ENCODE measurements around the gene CEP72.
"Not testable (repeated sequence)": the region's sequence is repeated elsewhere in the genome, so short reads cannot be mapped to it uniquely, and the experiment has no call there.

CEP72 gene

GRCh38 chr5:694042-694431 lies 81.9 kb downstream of the CEP72 start:
- not testable (repeated sequence) for H3K27me3 ChIP-seq (ENCODE audit: control insufficient read depth, insufficient read depth, low read length); H3K36me3 ChIP-seq (ENCODE audit: control insufficient read depth, insufficient read depth, low read length); H3K4me3 ChIP-seq (ENCODE audit: low read length); H3K9ac ChIP-seq (ENCODE audit: low read length); H3K9me3 ChIP-seq (ENCODE audit: control insufficient read depth, low read length); H3K4me1 ChIP-seq (ENCODE audit: control insufficient read depth, insufficient read depth, low read length)

- not testable (repeated sequence) for H3K36me3 ChIP-seq (ENCODE audit: control insufficient read depth, insufficient read depth, low read length); H3K9me3 ChIP-seq (ENCODE audit: control insufficient read depth, low read length); H3K4me1 ChIP-seq (ENCODE audit: control insufficient read depth, insufficient read depth, low read length); H3K9ac ChIP-seq (ENCODE audit: low read length); H3K27me3 ChIP-seq (ENCODE audit: control insufficient read depth, insufficient read depth, low read length); H3K4me3 ChIP-seq (ENCODE audit: low read length)
These were observed 83.3 kb downstream of the CEP72 start for GRCh38 chr5:695475-695874.

GRCh38 chr5:696191-696590 lies 84.1 kb downstream of the CEP72 start:
- H3K4me3 ChIP-seq (ENCODE audit: low read length); H3K27me3 ChIP-seq (ENCODE audit: control insufficient read depth, insufficient read depth, low read length); H3K9me3 ChIP-seq (ENCODE audit: control insufficient read depth, low read length); H3K36me3 ChIP-seq (ENCODE audit: control insufficient read depth, insufficient read depth, low read length); H3K4me1 ChIP-seq (ENCODE audit: control insufficient read depth, insufficient read depth, low read length); H3K9ac ChIP-seq (ENCODE audit: low read length): not testable (repeated sequence)

GRCh38 chr5:696753-697702 lies 84.9 kb downstream of the CEP72 start:
- not testable (repeated sequence) for H3K9me3 ChIP-seq (ENCODE audit: control insufficient read depth, low read length); H3K36me3 ChIP-seq (ENCODE audit: control insufficient read depth, insufficient read depth, low read length); H3K4me3 ChIP-seq (ENCODE audit: low read length); H3K4me1 ChIP-seq (ENCODE audit: control insufficient read depth, insufficient read depth, low read length); H3K9ac ChIP-seq (ENCODE audit: low read length); H3K27me3 ChIP-seq (ENCODE audit: control insufficient read depth, insufficient read depth, low read length)

All from mucosa of stomach (tissue), 1 donor.